IMR-90 (cell line): ENCODE results near the gene CXCL9. TPM values are rescaled to one million over a fixed set of nuclear protein-coding genes. Genes with fewer than 3 reads are reported as not detected.

Source experiments
- ATAC-seq: fragments of 200-7000 bp; cut with Tn5 transposase; 2 replicates; pipeline ENCODE4 v1.9.1; 2020; ENCODE audit warnings: low read depth, mild to moderate bottlenecking, moderate library complexity
- BruUV-seq: library from RNA; stranded (reverse); fragments of 400-500 nt; replicated peaks from 2 replicates; lab custom pipeline; 2021; lab: Mats Ljungman, UMichigan
- CTCF ChIA-PET: fragments of 300-600 bp; formaldehyde crosslinking; extraction: SDS; loops from one replicate; lab custom pipeline; 2021; ENCODE audit warnings: antibody characterized with exemption; lab: Yijun Ruan, JAX
- POLR2A ChIA-PET: fragments of 300-600 bp; sonication (Branson Sonifier 250); formaldehyde crosslinking; loops from one replicate; lab custom pipeline; 2022; ENCODE audit warnings: antibody characterized with exemption; ENCODE audit not compliant: unreplicated experiment; lab: Charles Lee
- DNase-seq: peaks from one replicate; pipeline ENCODE4 v3.0.0; 2013
- H2AFZ ChIP-seq: replicated peaks from 2 replicates; pipeline ENCODE3; 2013; ENCODE audit warnings: low read length, mild to moderate bottlenecking; ENCODE audit not compliant: poor library complexity
- H2AK5ac ChIP-seq: 2 replicates; pipeline ENCODE4 v1.6.1; 2013; ENCODE audit warnings: low read depth, low read length, inconsistent platforms
- H2AK9ac ChIP-seq: replicated peaks from 2 replicates; pipeline ENCODE3; 2013; ENCODE audit warnings: mild to moderate bottlenecking, low read depth, low read length, moderate library complexity; ENCODE audit not compliant: poor library complexity
- H2BK120ac ChIP-seq: 2 replicates; pipeline ENCODE4 v1.6.1; 2013; ENCODE audit warnings: low read depth, low read length, inconsistent platforms
- H2BK15ac ChIP-seq: 3 replicates; pipeline ENCODE4 v1.6.1; 2013; ENCODE audit warnings: low read depth, low read length, inconsistent platforms
- H2BK20ac ChIP-seq: 2 replicates; pipeline ENCODE4 v1.6.1; 2013; ENCODE audit warnings: low read depth, mild to moderate bottlenecking, inconsistent platforms, low read length, moderate library complexity
- H2BK5ac ChIP-seq: 2 replicates; pipeline ENCODE4 v1.6.1; 2013; ENCODE audit warnings: mild to moderate bottlenecking, low read depth, low read length, inconsistent platforms; ENCODE audit not compliant: poor library complexity, severe bottlenecking
- H3K14ac ChIP-seq: replicated peaks from 2 replicates; pipeline ENCODE4 v1.6.1; 2013; ENCODE audit warnings: low read depth, low read length, inconsistent platforms
- H3K18ac ChIP-seq: 2 replicates; pipeline ENCODE4 v1.6.1; 2013; ENCODE audit warnings: low read depth, low read length, control low read depth
- H3K23ac ChIP-seq: 2 replicates; pipeline ENCODE4 v1.6.1; 2013; ENCODE audit warnings: low read depth, low read length, inconsistent platforms
- H3K27ac ChIP-seq: 2 replicates; pipeline ENCODE4 v1.5.1; 2013; ENCODE audit warnings: mild to moderate bottlenecking, control low read depth, low read length; ENCODE audit not compliant: insufficient read depth
- H3K27me3 ChIP-seq: 2 replicates; pipeline ENCODE4 v1.6.1; 2013; ENCODE audit warnings: low read length; ENCODE audit not compliant: control insufficient read depth, insufficient read depth
- H3K36me3 ChIP-seq: 2 replicates; pipeline ENCODE4 v1.6.1; 2013; ENCODE audit warnings: low read length, mixed read lengths; ENCODE audit not compliant: control insufficient read depth, insufficient read depth
- H3K4ac ChIP-seq: 2 replicates; pipeline ENCODE4 v1.6.1; 2013; ENCODE audit warnings: low read depth, low read length, inconsistent platforms
- H3K4me1 ChIP-seq: 2 replicates; pipeline ENCODE4 v1.6.1; 2013; ENCODE audit warnings: low read length, mixed read lengths; ENCODE audit not compliant: control insufficient read depth, insufficient read depth
- H3K4me2 ChIP-seq: 2 replicates; pipeline ENCODE4 v1.6.1; 2013; ENCODE audit warnings: low read depth, mild to moderate bottlenecking, control low read depth, low read length, moderate library complexity
- H3K4me3 ChIP-seq: 2 replicates; pipeline ENCODE4 v1.5.1; 2013; ENCODE audit warnings: low read depth, mild to moderate bottlenecking, control low read depth, low read length, moderate library complexity; ENCODE audit not compliant: insufficient read depth
- H3K56ac ChIP-seq: 2 replicates; pipeline ENCODE4 v1.6.1; 2013; ENCODE audit warnings: low read length, inconsistent platforms; ENCODE audit not compliant: insufficient read depth; ENCODE audit errors: extremely low read depth
- H3K79me1 ChIP-seq, 2 experiments: 2 replicates each; pipeline ENCODE4 v1.6.1; 2013; ENCODE audit warnings: low read length in 2 of 2, inconsistent platforms in 1 of 2, low read depth in 1 of 2
- H3K9ac ChIP-seq: 2 replicates; pipeline ENCODE4 v1.6.1; 2013; ENCODE audit warnings: low read depth, low read length, control low read depth
- H3K9me1 ChIP-seq: 2 replicates; pipeline ENCODE4 v1.6.1; 2013; ENCODE audit warnings: low read length, inconsistent platforms; ENCODE audit not compliant: insufficient read depth
- H3K9me3 ChIP-seq: 2 replicates; pipeline ENCODE4 v1.6.1; 2013; ENCODE audit warnings: low read length; ENCODE audit not compliant: control insufficient read depth, insufficient read depth
- H4K20me1 ChIP-seq: 2 replicates; pipeline ENCODE4 v1.6.1; 2013; ENCODE audit warnings: low read length, inconsistent platforms; ENCODE audit not compliant: insufficient read depth
- H4K5ac ChIP-seq: 2 replicates; pipeline ENCODE4 v1.6.1; 2013; ENCODE audit warnings: mild to moderate bottlenecking, low read depth, low read length, control low read depth
- H4K8ac ChIP-seq, 2 experiments: 2 replicates each; pipeline ENCODE4 v1.6.1; 2013; ENCODE audit warnings: low read depth in 2 of 2, low read length in 2 of 2, control low read depth in 1 of 2, inconsistent platforms in 1 of 2
- H4K91ac ChIP-seq: 2 replicates; pipeline ENCODE4 v1.6.1; 2013; ENCODE audit warnings: low read depth, low read length, inconsistent platforms; ENCODE audit not compliant: insufficient read depth
- BHLHE40 ChIP-seq: fragments of 150-350 bp; IDR thresholded peaks from 2 replicates; pipeline ENCODE4 v1.6.1; 2016; ENCODE audit warnings: mild to moderate bottlenecking, low read depth, low read length
- CEBPB ChIP-seq: IDR thresholded peaks from 2 replicates; pipeline ENCODE4 v1.6.1; 2012; ENCODE audit warnings: low read depth, low read length, improper control_type of control experiment
- CHD1 ChIP-seq: IDR thresholded peaks from 2 replicates; pipeline ENCODE4 v1.6.1; 2012; ENCODE audit warnings: low read depth, low read length, improper control_type of control experiment
- FOS ChIP-seq: fragments of 150-350 bp; IDR thresholded peaks from 2 replicates; pipeline ENCODE4 v1.6.1; 2016; ENCODE audit warnings: low read depth, low read length
- MAFK ChIP-seq: IDR thresholded peaks from 2 replicates; pipeline ENCODE4 v1.6.1; 2012; ENCODE audit warnings: low read depth, low read length, improper control_type of control experiment
- MAZ ChIP-seq: IDR thresholded peaks from 2 replicates; pipeline ENCODE4 v1.6.1; 2012; ENCODE audit warnings: low read depth, mild to moderate bottlenecking, low read length, improper control_type of control experiment, moderate library complexity, borderline replicate concordance
- NFE2L2 ChIP-seq: fragments of 150-350 bp; IDR thresholded peaks from 2 replicates; pipeline ENCODE4 v1.6.1; 2016; ENCODE audit warnings: low read depth, mild to moderate bottlenecking, low read length
- POLR2A ChIP-seq: IDR thresholded peaks from 2 replicates; pipeline ENCODE4 v1.6.1; 2012; ENCODE audit warnings: mild to moderate bottlenecking, low read depth, low read length
- RCOR1 ChIP-seq: IDR thresholded peaks from 2 replicates; pipeline ENCODE4 v1.6.1; 2012; ENCODE audit warnings: mild to moderate bottlenecking, low read length, improper control_type of control experiment; ENCODE audit not compliant: insufficient replicate concordance
- RFX5 ChIP-seq: IDR thresholded peaks from 2 replicates; pipeline ENCODE4 v1.8.0; 2012; ENCODE audit warnings: low read depth, mild to moderate bottlenecking, low read length, moderate library complexity
- SMC3 ChIP-seq: fragments of 150-350 bp; IDR thresholded peaks from 2 replicates; pipeline ENCODE4 v1.6.1; 2016; ENCODE audit warnings: low read depth, mild to moderate bottlenecking, antibody characterized with exemption, low read length, moderate library complexity
- WGBS, 2 experiments: methylation state at CpG; one replicate each; pipeline versions ENCODE4 v1.1.5 to v1.1.7; 2013; ENCODE audit warnings: missing lambda C conversion rate in 2 of 2; ENCODE audit not compliant: insufficient read length in 1 of 2; ENCODE audit errors: extremely low coverage in 2 of 2; 5-methylcytosine and 5-hydroxymethylcytosine counted together
- dilution Hi-C: fragments of 300-500 bp; cut with HindIII; formaldehyde crosslinking; loops from one replicate; pipeline ENCODE4 v1.14.3; 2018; ENCODE audit warnings: low sequenced_read_pairs; ENCODE audit not compliant: unreplicated experiment
- in situ Hi-C: fragments of 300-500 bp; cut with MboI; formaldehyde crosslinking; loops from 3 replicates; pipeline ENCODE4 v1.14.3; 2019; ENCODE audit warnings: low sequenced_read_pairs, inconsistent platforms, mixed read lengths
- intact Hi-C: fragments of 100-400 bp; cut with micrococcal nuclease; formaldehyde crosslinking; loops from 2 replicates; pipeline ENCODE4 v1.10.0; 2022
- polyA plus RNA-seq, 3 experiments: library from polyadenylated mRNA; depleted of rRNA; stranded (reverse); fragments of >200 nt; gene quantifications; 2 replicates each; pipeline ENCODE4 v1.2.3, GENCODE V29; 2012; ENCODE audit warnings: low replicate concordance in 1 of 3
- total RNA-seq: library from RNA; depleted of rRNA; stranded (reverse); fragments of >200 nt; gene quantifications from 2 replicates; pipeline ENCODE4 v1.2.3, GENCODE V29; 2012
- TF ChIP-seq, protein P1 (sequence below): fragments of 150-350 bp; IDR thresholded peaks from 2 replicates; pipeline ENCODE4 v1.6.1; 2016; ENCODE audit warnings: low read depth, mild to moderate bottlenecking, low read length, moderate library complexity, borderline replicate concordance

CXCL9 gene
- total and polyA plus RNA-seq, 2 of the 4 experiments (the other 2 are of a cell fraction), result not detected

DNA sequence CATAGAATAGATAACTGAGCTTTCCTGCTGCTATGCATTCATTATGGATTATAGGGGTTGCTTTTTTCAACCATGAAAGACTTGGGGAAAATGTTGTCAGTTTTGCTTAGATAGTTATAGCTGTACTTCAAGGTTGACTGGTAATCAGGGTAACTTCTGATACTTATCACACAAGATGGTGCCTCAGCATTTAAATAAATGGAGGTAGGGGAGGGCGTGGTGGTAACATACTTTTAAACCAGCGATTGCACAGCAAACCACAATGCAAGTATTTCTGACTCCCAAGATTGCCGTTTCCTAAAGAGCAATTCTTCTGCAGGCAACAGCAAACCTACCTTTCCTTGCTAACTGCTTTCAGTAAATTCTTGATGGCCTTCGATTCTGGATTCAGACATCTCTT lies 14.7 kb upstream of the CXCL9 start:
- no peak for ATAC-seq
- no peak overlapping the region for H4K5ac ChIP-seq
- no peak overlapping the region for H2BK5ac ChIP-seq
- H3K23ac ChIP-seq, result no peak overlapping the region
- no peaks in the 10 kb centered on the region for H3K36me3 ChIP-seq
- no peak overlapping the region for H3K4ac ChIP-seq
- no peaks in the 10 kb centered on the region for H3K9me3 ChIP-seq
- no peak overlapping the region for H3K14ac ChIP-seq
- no peak overlapping the region for H3K27ac ChIP-seq
- no peak overlapping the region for H4K8ac ChIP-seq
- no peak overlapping the region for H2BK20ac ChIP-seq
- ChIA-PET CTCF (no interaction called here), POLR2A (no interaction called here)
- no peak overlapping the region for H4K91ac ChIP-seq
- H2AFZ ChIP-seq, result no peak overlapping the region
- H3K9me1 ChIP-seq, result no peaks in the 10 kb centered on the region
- H4K20me1 ChIP-seq, result no peaks in the 10 kb centered on the region
- no peak overlapping the region for H3K4me3 ChIP-seq
- intact Hi-C loops, result no loop called here
- H2AK9ac ChIP-seq, result no peak overlapping the region
- no peaks in the 10 kb centered on the region for H3K79me1 ChIP-seq
- no peak overlapping the region for H2BK15ac ChIP-seq
- DNase-seq, result no peak
- 0 out of 2 replicates have a peak, but pooled peaks cover 2% of the 10 kb centered on the region for H3K4me1 ChIP-seq
- H2AK5ac ChIP-seq, result no peak overlapping the region
- no peak overlapping the region for H3K4me2 ChIP-seq
- in situ Hi-C loops, result no loop called here
- H2BK120ac ChIP-seq, result no peak overlapping the region; the same call in 1 of the 2 replicates
- no peaks in the 10 kb centered on the region for H3K27me3 ChIP-seq
- H3K9ac ChIP-seq, result no peak overlapping the region
- dilution Hi-C loops, result no loop called here
- no peak for TF ChIP-seq MAZ
- TF ChIP-seq NFE2L2, result no peak
- no peak for TF ChIP-seq CHD1
- no peak for TF ChIP-seq RCOR1
- TF ChIP-seq SMC3, result no peak
- TF ChIP-seq, protein P1, sequence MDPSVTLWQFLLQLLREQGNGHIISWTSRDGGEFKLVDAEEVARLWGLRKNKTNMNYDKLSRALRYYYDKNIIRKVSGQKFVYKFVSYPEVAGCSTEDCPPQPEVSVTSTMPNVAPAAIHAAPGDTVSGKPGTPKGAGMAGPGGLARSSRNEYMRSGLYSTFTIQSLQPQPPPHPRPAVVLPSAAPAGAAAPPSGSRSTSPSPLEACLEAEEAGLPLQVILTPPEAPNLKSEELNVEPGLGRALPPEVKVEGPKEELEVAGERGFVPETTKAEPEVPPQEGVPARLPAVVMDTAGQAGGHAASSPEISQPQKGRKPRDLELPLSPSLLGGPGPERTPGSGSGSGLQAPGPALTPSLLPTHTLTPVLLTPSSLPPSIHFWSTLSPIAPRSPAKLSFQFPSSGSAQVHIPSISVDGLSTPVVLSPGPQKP, result no peak
- no peak for TF ChIP-seq RFX5
- TF ChIP-seq CEBPB, result no peak
- no peak for TF ChIP-seq BHLHE40
- TF ChIP-seq MAFK, result no peak
- TF ChIP-seq FOS, result no peak
- no peak for TF ChIP-seq POLR2A
- no peak overlapping the region for H3K18ac ChIP-seq
- no CpG with 5 or more reads among the region's 4 CpGs for WGBS, 2 experiments
- H3K56ac ChIP-seq, result no peak overlapping the region
- no TSS peak for BruUV-seq
